Left lobe of liver (tissue), 2 donors: ENCODE results near the gene EPB41L4A. TPM values are rescaled to one million over a fixed set of nuclear protein-coding genes. Genes with fewer than 3 reads are reported as not detected.
"Not testable (repeated sequence)": the region's sequence is repeated elsewhere in the genome, so short reads cannot be mapped to it uniquely, and the experiment has no call there.

Source experiments
- ATAC-seq: fragments of 200-7000 bp; cut with Tn5 transposase; one replicate; pipeline ENCODE4 v1.9.1; 2020; ENCODE audit warnings: mild to moderate bottlenecking, moderate library complexity
- DNase-seq: peaks from one replicate; pipeline ENCODE4 v3.0.0-alpha.2; 2020; ENCODE audit warnings: low spot score
- total RNA-seq: library from RNA; stranded (reverse); gene quantifications from one replicate; pipeline ENCODE4 v1.2.1, GENCODE V29; 2021
- donor health status: DM: no; HTN: no; CAD: no; lungs with moderate emphysema.
- donor health status: DM: no; HTN: yes; CAD: no.

EPB41L4A gene, protein sequence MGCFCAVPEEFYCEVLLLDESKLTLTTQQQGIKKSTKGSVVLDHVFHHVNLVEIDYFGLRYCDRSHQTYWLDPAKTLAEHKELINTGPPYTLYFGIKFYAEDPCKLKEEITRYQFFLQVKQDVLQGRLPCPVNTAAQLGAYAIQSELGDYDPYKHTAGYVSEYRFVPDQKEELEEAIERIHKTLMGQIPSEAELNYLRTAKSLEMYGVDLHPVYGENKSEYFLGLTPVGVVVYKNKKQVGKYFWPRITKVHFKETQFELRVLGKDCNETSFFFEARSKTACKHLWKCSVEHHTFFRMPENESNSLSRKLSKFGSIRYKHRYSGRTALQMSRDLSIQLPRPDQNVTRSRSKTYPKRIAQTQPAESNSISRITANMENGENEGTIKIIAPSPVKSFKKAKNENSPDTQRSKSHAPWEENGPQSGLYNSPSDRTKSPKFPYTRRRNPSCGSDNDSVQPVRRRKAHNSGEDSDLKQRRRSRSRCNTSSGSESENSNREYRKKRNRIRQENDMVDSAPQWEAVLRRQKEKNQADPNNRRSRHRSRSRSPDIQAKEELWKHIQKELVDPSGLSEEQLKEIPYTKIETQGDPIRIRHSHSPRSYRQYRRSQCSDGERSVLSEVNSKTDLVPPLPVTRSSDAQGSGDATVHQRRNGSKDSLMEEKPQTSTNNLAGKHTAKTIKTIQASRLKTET
- 3.1 TPM for total RNA-seq

DNA sequence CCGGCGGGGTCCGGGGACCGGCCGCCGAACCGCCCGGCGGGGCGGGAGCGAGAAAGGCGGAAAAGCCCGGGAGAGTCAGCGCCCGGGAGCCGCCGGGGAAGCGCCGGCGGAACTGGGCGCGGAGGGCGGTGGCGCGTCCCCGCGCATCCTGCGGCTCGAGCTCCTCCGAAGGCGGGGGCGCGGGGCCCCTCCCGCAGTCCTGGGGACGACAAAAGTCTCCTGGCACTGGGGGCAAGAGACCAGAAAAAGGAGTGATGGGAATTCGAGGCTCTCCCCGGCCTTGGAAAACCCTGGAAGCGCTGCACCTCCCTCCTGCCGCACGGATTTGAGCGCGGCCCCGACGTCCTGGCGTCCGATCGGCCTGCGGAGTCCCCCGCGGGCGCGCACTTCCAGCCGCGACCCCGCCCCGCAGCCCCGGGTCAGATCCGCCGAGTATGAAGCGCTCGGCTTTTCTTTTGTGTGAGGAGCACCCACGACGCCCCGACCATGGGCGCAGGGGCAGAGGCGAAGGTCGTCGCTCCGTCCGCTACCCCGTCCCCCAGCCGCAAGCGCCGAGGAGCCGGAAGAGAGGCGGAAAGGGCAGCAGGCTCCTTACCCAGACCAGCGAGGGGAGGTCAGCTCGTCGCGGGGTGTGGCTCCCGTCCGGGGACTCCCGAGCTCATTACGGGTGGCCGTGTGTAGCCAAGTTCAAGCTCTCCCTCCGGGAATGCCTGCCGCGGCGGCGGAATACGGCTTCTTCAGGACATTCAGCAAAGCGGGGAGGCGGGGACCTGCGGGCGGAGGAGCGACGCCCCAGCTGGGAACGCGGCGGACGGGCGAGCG, at the start of gene EPB41L4A:
Gene EPB41L4A, minus strand, starts transcription at position 114 of the 822 bp plus-strand sequence. CDS start 238 bp downstream, outside the sequence.
- DNase-seq = peak; percentile 48
- ATAC-seq = peak; percentile 41

DNA sequence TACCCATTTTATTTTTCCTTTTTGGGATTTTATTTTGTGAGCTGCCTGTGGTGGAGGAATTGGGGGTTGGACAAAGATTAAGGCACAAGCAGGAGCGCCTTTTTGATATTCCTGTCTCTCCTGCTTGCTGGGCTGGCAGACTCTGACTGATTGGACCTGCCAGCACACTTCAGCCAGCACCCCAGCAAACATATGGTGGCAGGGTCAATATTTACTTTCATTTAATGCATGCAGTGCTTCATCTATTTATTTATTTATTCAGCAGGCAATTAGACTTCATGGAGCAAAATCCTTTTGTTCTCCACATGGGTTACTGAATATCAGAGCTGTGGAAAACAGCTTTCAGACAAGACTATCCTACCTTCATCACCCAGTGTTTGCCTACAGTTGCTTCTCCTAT, 48.4 kb upstream of the EPB41L4A start:
- ATAC-seq (no peak), DNase-seq (no peak)

DNA sequence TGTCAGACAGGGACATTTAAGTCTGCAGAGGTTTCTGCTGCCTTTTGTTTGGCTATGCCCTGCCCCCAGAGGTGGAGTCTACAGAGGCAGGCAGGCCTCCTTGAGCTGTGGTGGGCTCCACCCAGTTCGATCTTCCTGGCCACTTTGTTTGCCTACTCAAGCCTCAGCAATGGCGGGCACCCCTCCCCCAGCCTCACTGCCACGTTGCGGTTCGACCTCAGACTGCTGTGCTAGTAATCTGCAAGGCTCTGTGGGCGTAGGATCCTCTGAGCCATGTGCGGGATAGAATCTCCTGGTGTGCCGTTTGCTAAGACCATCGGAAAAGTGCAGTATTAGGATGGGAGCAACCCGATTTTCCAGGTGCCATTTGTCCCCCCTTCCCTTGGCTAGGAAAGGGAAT, 47.2 kb upstream of the EPB41L4A start:
- ATAC-seq, DNase-seq: not testable (repeated sequence)

DNA sequence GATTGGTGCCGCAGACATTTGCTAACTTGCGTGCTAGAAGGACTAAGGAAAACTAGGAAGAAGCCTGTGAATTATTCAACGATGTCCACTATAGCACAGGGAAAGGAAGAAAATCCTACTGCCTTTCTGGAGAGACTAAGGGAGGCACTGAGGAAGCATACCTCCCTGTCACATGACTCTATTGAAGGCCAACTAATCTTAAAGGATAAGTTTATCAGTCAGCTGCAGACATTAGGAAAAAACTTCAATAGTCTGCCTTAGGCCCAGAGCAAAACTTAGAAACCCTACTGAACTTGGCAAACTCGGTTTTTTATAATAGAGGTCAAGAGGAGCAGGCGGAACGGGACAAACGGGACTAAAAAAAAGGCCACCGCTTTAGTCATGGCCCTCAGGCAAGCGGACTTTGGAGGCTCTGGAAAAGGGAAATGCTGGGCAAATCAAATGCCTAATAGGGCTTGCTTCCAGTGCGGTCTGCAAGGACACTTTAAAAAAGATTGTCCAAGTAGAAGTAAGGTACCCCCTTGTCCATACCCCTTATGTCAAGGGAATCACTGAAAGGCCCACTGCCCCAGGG, 28.2 kb upstream of the EPB41L4A start:
- not testable (repeated sequence) for DNase-seq, ATAC-seq

DNA sequence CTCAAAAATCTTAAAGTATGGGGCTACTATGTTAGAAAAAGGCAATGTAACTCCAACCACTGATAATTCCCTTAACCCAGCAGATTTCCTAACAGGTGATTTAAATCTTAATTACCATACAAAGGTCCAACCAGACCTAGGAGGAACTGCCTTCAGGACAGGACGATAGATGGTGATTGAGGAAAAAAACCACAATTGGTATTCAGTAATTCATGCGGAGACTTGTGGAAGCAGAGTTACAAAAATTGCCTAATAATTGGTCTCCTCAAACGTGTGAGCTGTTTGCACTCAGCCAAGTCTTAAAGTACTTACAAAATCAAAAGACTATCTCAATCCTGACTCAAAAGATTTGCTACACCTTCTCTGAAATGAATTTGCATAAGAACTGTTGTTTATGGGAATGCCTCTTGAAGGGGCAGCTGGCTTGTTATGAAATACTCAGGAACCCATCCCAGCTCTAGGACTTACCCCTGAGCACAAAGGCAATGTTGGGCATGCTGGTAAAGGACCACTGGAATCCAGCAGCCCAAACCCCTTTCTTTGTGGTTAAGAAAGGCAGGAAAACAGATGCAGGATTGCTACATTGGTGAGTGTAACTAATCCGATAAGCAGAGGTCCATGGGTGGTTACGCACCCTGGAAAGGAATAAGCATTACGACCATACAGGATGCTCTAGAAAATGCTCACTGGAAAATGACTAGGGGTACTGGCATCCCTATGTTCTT, 26.7 kb upstream of the EPB41L4A start:
- DNase-seq (no peak), ATAC-seq (no peak)

DNA sequence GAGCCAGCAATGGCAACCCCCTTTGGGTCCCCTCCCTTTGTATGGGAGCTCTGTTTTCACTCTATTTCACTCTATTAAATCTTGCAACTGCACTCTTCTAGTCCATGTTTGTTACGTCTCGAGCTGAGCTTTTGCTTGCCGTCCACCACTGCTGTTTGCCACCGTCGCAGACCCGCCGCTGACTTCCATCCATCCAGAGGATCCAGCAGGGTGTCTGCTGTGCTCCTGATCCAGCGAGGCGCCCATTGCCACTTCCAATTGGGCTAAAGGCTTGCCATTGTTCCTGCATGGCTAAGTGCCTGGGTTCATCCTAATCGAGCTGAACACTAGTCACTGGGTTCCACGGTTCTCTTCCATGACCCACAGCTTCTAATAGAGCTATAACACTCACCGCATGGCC, 24.9 kb upstream of the EPB41L4A start:
- ATAC-seq, DNase-seq: not testable (repeated sequence)

DNA sequence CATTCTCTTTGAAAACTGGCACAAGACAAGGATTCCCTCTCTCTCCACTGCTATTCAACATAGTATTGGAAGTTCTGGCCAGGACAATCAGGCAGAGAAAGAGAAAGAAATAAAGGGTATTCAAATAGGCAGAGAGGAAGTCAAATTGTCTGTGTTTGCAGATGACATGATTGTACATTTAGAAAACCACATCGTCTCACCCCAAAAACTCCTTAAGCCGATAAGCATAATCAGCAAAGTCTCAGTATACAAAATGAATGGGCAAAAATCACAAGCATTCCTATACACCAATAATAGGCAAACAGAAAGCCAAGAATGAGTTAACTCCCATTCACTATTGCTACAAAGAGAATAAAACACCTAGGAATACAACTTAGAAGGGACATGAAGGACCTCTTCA, 21.0 kb upstream of the EPB41L4A start:
- DNase-seq (no peak), ATAC-seq (no peak)

DNA sequence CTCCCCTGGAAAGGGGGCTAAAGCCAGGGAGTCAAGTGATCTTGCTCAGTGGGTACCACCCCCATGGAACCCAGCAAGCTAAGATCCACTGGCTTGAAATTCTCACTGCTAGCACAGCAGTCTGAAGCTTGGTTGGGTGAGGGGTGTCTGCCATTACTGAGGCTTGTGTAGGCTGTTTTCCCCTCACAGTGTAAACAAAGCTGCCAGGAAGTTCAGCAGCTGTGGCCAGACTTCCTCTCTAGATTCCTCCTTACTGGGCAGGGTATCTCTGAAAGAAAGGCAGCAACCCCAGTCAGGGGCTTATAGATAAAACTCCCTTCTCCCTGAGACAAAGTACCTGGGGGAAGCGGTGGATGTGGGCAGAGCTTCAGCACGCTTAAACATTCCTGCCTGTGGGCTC, 17.1 kb upstream of the EPB41L4A start:
- no peak for DNase-seq
- no peak for ATAC-seq

DNA sequence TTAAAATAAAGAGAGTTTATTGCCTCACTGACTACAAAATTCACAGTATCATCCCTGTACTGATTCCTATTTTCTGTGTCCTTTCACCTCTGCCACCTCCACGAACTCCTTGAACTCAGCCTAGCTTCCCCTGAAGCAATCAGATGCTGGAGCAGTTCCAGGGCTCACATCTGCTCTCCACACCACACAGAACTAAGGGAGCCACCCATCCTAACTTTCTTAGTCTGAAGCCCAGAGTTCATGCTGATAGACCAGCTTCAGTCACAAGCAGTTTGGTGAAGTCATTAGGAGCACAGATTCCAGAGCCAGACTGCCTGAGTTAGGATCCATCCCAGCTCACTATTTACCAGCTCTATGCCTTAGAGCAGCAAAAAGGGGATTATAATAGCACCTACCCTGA, 15.6 kb upstream of the EPB41L4A start:
- ATAC-seq (no peak), DNase-seq (no peak)

DNA sequence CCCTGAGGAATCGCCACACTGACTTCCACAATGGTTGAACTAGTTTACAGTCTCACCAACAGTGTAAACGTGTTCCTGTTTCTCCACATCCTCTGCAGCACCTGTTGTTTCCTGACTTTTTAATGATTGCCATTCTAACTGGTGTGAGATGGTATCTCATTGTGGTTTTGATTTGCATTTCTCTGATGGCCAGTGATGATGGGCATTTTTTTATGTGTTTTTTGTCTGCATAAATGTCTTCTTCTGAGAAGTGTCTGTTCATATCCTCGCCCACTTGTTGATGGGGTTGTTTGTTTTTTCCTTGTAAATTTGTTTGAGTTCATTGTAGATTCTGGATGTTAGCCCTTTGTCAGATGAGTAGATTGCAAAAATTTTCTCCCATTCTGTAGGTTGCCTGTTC, 7.1 kb upstream of the EPB41L4A start:
- ATAC-seq, DNase-seq: not testable (repeated sequence)

DNA sequence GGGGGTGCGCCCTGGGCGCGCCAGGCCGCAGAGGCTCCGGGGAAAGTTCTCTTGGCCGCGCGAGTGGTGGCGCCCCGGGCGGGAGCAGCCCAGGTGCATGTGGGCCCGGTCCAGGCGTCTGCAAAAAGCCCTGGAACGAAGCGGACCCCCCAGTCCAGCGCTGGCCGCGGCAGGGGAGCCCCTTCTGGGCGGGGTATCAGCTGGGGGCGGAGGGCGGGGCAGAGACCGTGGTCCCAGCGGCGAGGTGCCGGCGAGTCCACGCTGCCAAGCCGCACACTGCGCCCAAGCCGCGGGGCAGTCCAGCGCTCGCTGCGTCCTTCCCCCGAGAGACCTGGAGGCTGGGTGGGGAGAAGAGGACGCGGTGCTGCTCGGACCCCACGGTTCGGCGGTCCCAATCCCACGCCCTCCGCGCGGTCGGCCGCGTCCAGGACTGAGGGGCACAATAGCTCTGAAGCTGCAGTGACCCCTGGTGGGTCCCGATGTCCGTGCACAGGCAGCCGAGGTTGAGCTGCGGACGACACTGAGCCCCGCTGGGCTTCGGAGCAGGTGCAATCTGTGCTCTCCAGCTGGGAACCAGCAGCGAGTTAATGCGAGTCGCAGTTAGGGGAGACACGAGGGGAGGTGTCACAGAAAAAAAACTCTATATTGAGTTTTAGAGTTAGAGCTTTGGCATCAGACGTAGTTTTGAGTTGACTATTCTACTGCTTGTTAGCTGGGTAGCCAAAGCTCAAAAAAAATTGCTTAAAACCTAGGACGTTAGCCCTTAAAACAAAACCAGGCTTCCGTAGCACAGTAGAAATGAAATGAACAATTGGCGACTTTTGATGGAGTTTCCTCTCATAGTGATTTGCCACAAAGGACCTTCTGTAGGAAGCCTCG, 1.1 kb upstream of the EPB41L4A start:
- peak; percentile 92 for ATAC-seq
- DNase-seq = peak; percentile 84

DNA sequence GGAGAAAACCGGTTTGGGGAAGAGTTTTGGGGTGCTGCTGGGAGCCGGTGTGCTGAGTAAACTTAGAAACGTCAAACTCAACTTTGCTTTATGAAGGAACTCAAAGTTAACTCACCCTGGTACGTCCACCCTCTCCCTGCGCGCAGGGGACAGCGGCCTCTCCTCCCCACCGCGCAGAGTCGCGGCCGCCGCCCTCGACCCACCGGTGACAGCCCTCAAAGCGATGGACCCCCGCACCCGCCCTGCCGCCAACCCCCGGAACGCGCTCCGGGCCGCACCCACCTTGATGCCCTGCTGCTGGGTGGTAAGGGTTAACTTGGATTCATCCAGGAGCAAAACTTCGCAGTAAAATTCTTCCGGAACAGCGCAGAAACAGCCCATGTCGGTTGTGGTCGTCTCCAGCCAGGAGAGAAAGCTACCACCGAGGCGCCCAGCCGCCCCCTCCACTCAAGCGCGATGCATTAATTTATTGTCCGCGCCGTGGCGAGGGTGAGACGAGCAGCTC, 366 bp downstream of the EPB41L4A start:
- no peak for DNase-seq
- peak; percentile 3 for ATAC-seq

DNA sequence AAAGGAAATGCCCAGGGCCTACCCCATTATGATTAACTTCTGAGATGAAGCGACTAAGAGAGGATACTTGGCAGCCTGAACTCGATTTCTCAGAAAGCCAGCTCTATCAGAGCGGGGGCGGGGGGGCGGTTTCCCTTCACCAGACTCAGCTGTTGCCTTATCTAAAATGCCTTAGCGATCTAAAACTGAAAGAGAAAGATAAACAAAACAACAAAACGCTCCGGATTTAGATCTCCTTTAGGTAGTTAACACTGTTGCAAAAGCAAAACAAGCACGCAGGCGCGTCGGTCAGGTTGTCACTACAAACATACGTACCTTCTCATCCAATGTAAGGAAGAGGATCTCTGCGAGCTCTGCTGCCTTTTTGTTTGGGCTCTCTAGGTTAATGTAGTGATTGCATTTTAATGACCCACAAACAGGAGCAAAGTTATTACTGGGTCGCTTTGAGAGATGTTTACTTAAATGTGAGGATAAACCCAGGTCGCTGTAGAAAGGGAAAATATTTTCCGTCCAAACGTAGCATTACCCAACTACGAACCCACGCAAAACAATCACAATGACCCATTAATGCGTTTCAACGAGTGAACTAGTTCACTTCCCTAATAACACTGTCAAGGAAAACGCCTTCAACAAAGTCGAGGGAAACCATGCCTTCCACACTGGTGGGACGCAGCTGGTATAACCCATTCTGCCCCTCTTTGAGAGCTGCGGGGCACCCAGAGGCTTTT, 982 bp downstream of the EPB41L4A start:
- peak; percentile 6 for ATAC-seq
- DNase-seq = peak; percentile 51

DNA sequence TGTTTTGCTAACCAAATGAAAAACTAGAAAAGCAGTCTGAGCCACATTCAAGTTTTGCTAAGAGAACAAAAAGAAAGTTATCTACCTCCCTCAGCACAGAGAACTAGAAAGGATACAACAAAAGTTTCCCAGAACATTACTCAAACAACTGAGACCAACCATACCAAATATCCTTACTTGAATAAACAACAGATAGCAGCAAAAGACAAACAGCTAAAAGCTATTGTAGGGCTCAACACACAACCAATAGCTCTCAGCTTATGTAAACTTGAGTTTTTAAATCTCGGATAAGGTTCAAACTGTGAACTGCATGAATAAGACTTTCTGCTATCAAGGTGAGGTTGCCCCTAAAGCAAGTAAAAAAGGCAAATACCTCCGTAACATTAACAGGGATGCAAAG, 3.5 kb downstream of the EPB41L4A start:
- DNase-seq (no peak), ATAC-seq (no peak)

DNA sequence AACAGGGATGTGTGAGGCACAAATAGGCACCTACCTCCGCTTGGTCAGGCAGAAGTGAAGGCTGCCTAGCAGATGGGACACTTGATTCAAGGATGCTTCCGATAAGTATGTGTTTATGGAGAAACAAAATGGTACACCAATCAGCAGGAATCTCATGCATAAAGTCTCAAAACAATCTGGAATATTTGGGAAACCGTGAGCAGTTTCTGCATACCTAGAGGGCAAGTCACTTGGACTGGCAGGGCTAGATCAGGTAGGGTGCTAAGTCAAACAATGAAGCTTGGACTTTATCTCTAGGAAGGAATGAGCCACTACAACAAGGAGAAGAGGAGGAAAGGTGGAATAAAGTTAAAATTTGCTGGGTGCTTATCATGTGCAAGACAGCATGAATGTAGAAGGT, 5.5 kb downstream of the EPB41L4A start:
- DNase-seq (no peak), ATAC-seq (no peak)

DNA sequence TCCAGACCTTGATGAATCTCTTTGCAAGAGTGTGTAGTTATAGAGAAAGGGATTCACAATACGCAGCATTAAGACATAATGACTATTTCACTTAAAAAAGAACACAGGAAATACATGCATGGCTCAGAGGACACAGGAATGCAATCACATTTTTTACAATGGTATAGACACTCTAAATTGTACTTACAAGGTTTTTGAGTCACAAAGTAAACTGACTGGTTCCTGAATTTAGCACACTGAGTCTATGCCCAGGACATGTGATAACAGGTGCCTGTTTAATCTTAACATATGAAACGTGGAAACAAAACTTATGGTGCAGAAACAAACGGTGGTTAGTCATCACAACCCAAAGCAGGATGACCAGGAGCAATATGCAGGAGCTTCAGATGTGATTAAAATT, 6.7 kb downstream of the EPB41L4A start:
- ATAC-seq (no peak), DNase-seq (no peak)

DNA sequence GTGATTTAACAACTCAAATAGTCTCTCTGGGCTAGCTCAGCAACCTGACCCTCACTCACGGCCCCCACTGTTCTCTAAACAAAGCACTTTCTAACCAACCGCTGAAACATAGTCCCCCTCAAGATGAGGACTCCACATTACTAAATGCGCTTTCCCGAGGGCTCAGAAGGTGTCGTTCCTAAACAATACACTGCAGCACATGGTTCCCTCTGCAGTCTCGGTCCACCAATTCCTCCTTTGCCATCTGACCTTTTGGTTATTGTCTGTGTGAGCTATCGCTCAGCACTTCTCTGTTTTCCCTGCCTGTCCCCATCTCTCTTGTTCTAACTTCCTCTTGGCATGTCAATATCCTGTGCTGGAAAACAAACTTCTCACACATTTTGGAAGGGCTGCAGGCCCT, 7.2 kb downstream of the EPB41L4A start:
- ATAC-seq (peak; percentile 33), DNase-seq (no peak)

DNA sequence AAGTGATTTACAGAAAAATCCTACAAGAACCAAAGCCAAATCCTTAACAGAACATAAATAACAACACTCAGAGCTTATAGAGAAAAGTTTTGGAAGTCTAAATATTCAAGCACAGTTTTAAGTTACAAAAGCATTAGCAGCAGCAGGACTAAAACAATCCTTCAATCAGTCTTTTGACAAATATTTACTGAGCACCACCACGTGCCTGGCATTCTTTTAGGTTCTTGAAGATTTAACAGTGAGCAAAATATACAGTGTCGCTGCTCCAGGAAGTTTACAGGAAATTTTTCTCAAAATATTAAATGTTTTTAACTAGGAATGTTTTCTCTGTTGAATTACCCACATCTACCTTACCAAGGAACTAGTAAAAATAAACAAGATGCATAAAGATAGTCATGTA, 11.4 kb downstream of the EPB41L4A start:
- ATAC-seq (no peak), DNase-seq (no peak)
